DND-41 (cell line): ENCODE measurements around the gene PNMA6F.
"Not testable (repeated sequence)": the region's sequence is repeated elsewhere in the genome, so short reads cannot be mapped to it uniquely, and the experiment has no call there.

Experiments used
- CTCF ChIP-seq: IDR thresholded peaks from 2 replicates; pipeline ENCODE4 v1.5.1; 2012; ENCODE audit warnings: borderline replicate concordance, low read length, moderate library complexity, mild to moderate bottlenecking; ENCODE audit not compliant: poor library complexity, severe bottlenecking; ENCODE audit errors: extremely low read depth
- EZH2 ChIP-seq: IDR thresholded peaks from 3 replicates; pipeline ENCODE4 v1.6.1; 2012; ENCODE audit warnings: borderline replicate concordance, low read depth, mild to moderate bottlenecking, moderate library complexity, low read length, inconsistent platforms; ENCODE audit not compliant: severe bottlenecking

- not testable (repeated sequence) for TF ChIP-seq CTCF, EZH2
These were observed 42.3 kb downstream of the PNMA6F start for GRCh38 chrX:153279304-153279703.
